HK-2 (cell line): ENCODE measurements around the gene MRO.
"Not testable (repeated sequence)": the region's sequence is repeated elsewhere in the genome, so short reads cannot be mapped to it uniquely, and the experiment has no call there.

ENCODE experiments used
- DNase-seq: peaks from one replicate; pipeline ENCODE4 v3.0.0-alpha.2; 2018; ENCODE audit not compliant: unreplicated experiment

MRO gene

DNA sequence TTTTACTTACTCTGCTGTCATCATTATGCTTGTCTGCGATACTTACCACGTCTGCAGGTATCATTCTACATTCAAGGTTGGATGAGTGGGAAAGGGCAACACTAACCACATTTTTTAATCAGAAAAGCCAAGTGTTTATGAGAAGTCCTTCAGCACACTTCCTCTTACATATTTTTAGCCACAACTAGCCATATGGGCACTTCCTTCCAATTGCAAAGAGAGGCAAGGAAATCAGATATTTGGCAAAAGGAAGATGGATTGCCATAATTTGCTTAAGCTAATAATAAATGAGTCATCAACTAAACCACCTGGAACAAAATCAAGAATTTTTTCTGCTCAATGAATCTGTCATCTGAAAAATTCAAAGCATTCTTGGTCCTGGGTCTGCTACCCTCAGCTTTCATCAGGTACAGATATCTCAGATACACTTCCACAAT, 16.7 kb upstream of the MRO start:
- DNase-seq: no peak

DNA sequence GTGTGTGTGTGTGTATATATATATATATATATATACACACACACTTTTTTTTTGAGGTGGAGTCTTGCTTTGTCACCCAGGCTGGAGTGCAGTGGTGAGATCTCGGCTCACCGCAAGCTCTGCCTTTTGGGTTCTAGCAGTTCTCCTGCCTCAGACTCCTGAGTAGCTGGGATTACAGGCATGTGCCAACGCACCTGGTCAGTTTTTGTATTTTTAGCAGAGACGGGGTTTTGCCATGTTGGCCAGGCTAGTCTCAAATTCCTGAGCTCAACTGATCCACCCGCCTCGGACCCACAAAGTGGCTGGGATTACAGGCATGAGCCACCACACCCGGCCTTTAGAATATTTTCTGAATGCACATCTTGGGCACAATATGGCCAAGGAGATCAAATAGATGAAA, 13.7 kb upstream of the MRO start:
- not testable (repeated sequence) for DNase-seq

DNA sequence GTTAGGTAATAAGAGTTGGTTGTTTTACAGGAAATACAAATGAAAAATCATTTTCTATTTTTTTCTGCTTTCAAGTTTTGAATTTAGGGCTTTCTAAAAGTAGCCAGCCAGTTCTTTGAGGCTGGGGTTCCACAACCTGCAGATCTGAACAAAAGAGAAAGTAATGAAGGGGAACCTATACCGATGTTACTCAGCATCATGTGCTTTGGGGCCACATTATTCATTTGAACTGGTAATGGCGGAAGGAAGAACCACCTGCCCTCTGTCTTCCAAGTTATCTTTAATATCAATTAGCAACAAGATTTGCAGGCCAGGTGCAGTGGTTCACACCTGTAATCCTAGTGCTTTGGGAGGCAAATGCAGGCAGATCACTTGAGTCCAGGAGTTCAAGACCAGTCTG, 12.9 kb upstream of the MRO start:
- no peak for DNase-seq

DNA sequence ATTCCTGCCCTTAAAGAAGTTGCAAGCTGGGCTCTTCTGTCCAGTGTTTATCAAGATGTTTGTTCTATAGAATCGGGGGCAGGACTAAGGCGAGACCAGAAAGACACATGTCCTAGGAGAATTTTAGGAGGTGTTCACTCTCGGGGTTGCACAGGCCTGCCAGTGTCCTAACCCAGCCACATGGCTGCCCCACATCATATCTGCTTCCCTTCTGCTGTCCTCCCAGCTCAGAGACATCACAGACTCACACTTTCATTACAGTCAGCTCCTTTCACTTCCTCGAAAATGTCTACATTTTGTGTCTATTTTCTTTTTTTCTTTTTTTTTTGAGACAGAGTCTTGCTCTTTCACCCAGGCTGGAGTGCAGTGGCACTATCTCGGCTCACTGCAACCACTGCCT, 10.7 kb upstream of the MRO start:
- no peak for DNase-seq

DNA sequence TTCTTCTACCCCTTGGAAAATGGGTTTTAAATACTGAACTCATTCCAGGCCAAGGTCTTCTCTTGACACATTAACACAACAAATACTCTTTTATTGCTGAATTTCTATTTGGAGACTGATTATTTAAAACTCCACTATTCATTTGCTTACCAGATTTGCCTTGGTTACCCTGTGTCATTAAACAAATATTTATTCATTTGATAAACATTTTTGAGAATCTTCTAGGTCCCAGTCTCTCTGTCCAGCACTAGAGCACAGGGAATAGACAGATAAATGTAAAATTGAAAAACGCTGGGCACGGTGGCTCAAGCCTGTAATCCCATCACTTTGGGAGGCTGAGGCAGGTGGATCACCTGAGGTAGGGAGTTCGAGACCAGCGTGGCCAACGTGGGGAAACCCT, 9.8 kb upstream of the MRO start:
- DNase-seq: no peak

DNA sequence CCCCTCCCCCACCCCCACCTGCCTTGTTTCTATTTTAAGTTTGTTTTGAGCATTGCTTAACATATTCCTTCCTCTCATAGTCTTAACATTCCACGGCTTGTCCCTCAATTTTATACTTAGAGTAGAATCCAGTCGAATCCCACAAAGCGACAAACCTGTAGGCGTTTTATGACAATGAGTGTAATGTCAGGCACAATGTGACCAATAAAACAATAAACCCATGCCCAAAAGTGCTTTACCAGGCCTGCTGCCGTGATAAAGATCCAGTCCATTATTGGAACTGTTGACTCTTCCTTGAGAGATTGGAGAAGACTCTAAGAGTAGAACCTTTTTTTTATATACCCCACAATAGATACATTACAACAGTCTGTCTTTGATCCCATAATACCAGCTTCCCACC, 6.2 kb upstream of the MRO start:
- no peak for DNase-seq

DNA sequence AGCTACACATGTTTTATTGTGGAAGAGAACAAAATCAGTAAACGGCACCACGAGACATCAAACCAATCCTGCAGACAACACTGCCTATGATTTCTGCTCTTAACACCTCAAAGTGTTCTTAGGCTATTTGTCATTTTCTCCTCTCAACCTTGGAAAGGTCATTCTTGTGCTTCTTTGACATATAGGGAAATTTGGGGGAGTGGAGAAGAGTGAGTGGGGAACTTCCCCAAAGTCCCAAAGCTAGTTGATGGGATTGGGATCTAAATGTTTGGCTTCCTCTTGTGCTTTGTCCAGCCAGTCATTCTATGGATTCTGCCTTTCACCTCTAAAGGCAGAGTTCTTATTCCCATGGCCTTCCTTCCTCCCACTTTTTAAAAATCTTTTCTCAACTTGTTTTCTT, 5.8 kb upstream of the MRO start:
- no peak for DNase-seq

DNA sequence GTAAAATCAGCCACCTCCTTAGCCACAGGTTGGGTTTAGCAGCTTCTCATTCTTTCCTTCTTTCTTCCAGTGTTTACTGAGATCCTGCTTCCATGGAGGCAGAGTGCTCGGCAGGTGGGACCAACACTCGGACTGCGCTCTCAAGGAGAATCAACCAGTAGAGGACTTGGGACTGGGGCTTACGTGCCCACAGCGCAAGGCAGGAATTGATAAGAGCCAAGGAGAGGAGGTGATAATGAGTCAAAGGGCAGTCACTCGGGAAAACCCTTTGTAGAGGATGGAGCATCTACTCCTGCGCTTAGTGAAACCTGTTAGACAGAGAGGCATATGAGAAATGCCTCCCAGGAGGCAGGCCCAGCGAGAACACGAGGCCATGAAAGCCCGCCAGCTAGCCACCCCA, 2.9 kb upstream of the MRO start:
- no peak for DNase-seq

DNA sequence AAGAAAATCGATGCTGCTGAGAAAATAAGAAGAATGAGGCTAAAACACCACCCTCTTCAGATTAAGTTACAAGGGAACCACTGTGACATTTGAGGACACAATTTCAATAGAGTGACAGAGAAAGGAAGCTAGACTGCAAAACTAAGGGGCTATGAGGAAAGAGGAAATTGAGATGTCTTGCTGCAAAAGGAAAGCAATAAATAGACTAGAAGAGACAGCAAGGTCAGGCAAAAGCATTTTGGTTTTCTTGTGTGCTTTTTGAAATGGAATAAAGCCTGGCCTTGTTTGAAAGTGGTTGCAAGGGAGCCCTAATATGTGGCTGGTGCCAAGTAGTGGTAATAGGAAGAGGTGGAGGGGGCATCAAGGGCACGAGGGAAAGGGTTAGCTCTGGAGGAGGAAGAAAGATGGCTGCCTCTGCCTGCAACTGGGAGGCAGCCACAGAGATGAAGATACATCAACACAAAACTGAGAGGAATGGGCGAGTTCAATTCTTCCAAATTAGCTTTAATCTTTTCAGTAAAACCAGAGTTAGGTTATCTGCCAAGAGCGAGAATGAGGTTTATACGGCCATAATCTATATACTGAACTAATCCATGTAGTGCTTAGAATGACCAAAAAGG, 1.2 kb upstream of the MRO start:
- no peak for DNase-seq

DNA sequence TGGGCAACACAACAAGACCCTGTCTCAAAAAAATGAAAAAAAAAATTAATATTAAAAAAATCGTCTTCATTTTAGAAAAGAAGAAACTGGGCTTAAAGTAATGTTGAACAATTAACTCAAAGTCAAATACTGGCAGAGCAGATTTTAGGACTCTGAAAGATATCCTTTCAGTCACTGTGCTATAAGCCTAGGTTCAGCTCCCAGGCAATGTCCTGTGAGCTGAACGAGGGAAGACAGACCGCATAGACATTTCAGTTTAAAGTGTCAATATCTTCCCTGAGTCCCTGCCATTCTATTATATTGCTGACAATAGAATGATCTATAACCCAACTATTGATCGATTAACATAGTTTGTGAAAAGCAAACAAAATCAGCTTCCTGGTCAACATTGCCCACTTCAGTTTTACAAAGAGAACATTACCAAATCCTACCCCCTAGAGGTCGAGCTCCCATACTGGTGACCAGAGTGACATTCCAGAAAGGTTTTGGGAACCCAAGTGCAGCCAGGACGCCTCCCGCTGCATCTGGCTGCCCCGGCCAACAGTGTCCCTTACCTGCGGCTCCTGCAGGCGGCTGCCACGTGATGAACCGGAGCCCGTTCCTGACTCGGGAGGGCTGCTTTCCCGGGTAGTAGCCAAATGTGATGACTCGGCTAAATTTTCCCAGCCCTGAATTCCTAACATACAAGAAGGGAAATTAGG, 639 bp downstream of the MRO start:
- DNase-seq: peak; percentile 12

DNA sequence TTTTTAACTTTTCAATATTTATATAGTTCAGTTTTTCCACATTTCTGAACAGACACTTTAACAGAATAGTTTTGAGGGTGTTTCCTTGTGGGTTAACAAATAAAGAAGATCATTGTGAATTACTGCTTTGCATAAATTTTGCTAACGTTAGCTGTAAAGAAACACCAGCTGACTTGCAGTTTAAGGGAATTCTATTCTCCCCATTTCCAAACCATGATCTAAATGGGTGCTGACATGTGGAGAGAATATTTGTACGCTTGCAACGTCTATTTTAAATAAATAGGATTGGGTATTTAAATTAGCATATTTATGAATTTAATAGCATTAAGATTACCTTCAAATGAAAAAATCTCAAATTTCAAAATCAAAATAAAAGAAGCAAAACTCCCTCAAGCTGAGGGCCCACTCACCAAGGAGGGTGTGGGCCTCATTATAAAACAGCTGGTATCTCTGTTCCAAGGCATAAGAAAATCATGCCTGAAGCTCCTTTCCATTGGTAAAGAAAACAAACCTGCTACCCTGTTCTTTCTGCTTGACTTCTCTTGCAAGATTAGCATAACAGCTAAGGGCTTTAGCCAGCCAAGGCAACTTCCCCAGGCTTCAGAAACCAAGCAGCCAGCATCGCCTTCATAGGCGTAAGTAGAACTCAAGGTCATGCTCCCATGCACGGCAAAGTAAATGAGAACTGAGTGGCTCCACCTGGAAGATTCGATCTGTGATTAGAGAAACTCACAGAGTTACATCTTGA, 3.2 kb downstream of the MRO start:
- no peak for DNase-seq

DNA sequence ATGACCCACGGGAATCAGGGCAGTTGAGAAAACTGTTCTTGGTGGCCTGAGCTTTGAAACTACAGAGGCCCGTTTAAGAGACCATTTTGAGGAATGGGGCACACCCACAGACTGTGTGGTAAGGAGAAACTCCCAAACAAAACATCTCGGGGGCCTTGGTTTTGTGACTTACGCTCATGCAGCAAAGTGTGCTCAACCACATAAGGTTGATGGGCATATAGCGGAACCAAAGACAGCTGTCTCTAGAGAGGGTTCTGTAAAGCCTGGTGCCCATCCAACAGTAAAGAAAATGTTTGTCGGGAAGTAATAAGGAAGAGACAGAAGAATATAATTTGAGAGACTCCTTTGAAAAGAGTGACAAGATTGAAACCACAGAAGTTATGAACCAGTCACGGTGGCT, 5.4 kb downstream of the MRO start:
- no peak for DNase-seq

DNA sequence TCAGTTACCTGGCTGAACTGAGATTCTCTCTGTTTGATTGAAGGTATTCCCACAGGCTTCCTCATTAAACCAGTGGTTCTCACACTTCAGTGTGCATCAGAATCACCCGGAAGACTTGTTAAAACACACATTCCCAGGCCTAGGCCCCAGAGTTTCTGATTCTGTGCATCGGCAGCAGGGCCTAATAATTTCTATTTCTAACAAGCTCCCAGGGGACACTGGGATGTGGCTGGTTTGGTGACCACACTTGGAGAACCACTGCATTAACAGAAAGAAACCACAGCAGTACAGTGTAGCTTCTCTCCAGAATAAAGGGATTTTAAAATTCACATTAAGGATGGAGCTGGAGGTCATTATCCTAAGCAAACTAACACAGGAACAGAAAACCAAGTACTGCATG, 6.5 kb downstream of the MRO start:
- DNase-seq: no peak

DNA sequence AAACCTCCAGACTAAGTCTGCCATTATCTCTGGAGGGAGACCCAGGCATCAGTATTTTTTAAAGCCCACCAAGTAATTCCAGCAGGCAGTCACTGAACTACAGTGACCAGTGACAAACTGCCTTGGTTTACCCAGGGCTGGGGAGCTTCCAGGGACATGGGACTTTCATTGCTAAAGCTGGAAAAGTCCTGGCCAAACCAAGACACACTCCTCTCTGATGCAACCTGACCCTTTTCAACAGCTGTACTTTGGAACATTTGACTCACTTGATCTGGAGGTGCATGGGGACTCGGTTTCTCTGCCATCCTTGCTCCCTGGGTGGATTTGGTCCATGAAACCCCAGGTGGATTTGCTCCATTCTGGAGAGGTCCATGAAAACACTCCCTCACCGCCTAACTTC, 7.0 kb downstream of the MRO start:
- DNase-seq: no peak

DNA sequence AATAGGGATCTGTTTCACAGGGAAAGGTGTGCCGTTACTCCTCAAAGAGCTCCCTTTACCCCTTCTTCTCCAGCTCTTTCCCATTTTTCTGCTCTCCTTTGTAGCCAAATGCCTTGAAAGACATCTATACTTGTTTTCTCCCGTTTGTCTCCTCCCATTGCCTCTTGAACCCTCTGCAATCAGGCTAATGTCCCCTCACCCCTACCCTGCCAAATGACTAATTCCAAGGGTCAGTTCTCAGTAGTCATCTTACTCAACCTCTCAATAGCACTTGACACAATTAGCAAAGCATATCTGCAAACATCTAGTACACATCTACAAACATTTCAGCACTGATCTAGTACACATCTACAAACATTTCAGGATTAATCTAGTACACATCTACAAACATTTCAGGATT, 12.6 kb downstream of the MRO start:
- no peak for DNase-seq

DNA sequence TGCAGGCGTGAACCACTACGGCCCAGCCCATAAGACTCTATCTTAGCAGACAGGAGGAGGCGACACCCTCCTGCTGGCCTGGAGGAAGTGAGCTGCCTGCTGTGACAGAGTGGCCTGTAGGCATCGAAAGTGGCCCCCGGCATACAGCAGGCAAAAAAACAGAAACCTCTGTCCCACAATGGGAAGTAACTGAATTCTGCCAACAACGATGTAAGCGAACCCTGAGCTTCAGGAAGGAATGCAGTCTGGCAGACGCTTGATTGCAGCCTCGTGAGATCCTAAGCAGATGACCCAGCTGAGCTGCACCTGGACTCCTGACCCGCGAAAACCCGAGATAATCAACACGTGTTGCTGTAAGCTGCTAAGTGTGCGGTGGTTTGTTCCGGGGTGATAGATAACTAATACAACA, 13.6 kb downstream of the MRO start:
- no peak for DNase-seq

DNA sequence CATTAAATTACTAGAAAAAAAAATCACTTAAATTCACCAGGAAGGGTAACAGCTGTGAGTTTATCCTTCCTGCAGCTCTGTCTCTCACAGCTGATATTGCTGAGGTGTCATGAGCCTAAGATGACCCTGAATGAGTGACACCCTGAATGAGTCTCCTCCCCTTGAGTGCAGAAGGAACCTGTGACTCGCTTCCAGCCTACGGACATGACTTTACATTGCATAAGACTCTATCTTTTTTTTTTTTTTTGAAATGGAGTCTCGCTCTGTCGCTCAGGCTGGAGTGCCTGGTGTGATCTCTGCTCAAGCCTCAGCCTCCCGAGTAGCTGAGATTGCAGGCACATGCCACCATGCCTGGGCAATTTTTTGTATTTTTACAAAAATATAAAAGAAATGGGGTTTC, 14.1 kb downstream of the MRO start:
- no peak for DNase-seq

DNA sequence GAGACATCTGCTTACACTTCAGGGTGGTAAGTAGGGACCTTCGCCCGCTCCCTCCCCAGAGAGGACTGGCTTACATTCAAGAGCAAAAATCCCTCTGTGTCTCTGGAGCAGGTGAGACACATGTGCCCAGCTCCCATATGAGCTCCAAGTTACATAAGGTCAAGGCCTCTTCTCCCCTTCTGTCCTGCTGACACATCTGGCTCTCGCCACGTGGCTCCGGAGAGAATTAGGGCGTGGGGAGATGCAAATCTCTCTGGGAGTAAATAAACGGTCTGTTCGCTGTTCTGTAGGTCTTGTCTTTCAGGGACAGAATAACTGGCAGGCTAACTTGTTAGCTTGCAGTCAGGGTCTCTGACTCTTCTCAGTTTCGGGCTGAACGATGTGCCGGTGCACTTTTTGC, 16.2 kb downstream of the MRO start:
- no peak for DNase-seq

DNA sequence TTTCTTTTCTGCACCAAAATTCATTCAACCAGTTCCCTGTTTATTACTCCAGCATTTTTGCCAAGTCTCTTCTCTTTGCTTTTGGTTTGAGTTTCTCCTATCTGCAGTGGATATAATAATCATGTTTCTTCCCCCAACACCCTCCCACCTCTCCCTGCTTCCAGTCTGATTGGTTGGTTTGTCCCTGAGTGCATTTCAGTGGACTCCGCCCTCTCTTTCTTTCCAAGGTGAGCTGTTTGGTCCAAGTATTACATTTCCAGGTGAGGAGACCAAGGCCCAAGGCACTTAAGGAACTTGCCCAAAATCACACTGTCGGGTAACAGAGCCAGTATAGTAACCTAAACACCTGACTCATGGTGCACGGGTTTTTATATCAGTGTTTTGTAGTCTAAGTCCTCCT, 17.7 kb downstream of the MRO start:
- no peak for DNase-seq

DNA sequence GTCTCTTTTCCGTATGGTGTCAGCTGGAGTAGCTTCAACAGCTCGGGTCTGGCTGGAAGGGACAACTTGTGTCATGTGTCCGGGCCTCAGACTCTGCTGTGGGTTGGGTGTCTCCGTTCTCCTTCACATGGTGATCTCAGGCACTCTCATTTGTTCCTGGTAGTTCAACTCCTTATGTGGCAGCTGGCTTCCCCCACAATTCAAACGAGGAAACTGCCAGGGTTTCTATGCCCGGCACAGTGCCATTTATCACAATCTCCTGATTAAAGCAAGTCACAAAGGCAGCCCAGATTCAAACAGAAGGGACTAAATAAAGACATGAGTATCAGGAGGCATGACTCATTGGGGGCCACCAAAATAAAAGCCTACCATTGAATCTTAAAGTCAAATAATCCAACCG, 22.7 kb downstream of the MRO start:
- no peak for DNase-seq

DNA sequence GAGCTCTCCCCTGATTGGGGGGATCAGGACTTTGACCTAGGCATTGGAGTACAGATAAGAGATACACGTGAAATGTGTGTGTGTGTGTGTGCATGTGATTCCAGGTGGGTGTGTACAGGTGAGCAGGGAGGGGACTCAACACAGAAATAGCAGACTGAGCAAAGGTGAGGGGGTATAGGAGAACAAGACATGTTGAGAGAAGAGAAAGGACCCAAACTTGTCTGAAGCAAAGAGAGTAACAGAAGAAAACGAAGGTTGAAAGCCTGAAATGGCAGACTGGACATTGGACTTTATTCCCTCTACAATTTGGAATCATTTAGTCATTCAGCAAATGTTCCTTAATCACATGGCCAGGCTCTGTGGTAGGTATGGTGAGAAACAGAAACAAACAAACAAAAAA, 23.3 kb downstream of the MRO start:
- no peak for DNase-seq

DNA sequence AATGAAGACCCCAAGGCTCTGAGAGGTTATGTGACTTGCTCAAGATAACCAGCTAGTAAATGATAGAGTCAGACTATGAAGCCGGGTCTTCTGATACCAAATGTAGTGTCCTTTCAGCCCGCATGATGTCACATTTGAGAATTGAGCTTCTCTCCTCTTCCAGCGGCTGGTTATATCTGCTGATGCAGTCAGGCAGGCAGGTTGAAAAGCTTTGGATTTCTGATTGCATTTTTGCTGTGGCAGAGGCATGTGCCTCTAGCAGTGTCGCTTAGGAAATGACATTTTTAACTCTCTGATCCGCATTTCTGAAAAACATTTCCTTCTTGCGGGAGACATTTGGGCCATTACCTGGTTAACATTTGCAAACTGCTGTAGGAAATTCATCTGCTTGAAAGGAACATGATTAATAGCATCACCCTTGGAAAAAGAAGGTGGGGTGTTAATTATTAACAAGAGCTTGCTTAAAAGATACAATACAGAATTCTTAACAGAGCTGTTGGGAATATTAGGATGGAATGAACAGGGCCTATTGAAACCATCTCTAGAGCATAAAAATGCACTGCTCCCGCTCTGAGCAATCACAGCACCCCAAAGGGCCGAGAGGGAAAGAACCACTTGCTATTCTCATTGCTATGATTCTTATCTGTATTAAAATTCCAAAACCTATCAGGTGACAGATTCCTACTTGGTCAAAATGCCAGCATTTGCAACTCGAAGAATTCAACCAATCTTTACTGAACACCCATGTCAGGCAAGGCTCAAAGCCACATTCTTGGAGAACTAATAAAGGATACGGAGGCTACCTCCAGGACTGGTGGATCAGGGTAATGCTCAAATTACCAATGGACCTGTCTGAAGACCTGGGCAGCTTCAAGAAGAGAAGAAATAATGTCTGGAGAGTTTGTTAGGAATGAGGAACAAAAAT, 25.9 kb downstream of the MRO start:
- no peak for DNase-seq
